CD8-positive, alpha-beta memory T cell (primary cell): Measurements from ENCODE around the gene TMEM101. TPM values are rescaled to one million over a fixed set of nuclear protein-coding genes. Genes with fewer than 3 reads are reported as not detected.
"Not testable (repeated sequence)": the region's sequence is repeated elsewhere in the genome, so short reads cannot be mapped to it uniquely, and the experiment has no call there.

Experiments
- CTCF ChIA-PET: fragments of 350-600 bp; sonication (Branson Sonifier 250); formaldehyde crosslinking; loops from one replicate; lab custom pipeline; 2021; ENCODE audit warnings: antibody characterized with exemption; lab: Charles Lee
- POLR2A ChIA-PET: fragments of 350-600 bp; sonication (Branson Sonifier 250); formaldehyde crosslinking; loops from one replicate; lab custom pipeline; 2021; ENCODE audit warnings: antibody characterized with exemption; lab: Charles Lee
- DNase-seq, 5 donors: peaks; one replicate each; pipeline versions ENCODE4 v3.0.0 to v3.0.0-alpha.2; 2020 to 2022; ENCODE audit warnings: mixed read lengths in 1 of 5
- H3K27ac ChIP-seq: one replicate; pipeline ENCODE4 v1.7.0; 2013; ENCODE audit warnings: low read depth, mild to moderate bottlenecking, low read length, moderate library complexity
- H3K27me3 ChIP-seq: 2 replicates; pipeline ENCODE4 v1.7.0; 2013; ENCODE audit warnings: low read length, mild to moderate bottlenecking; ENCODE audit not compliant: insufficient read depth, poor library complexity, severe bottlenecking
- H3K36me3 ChIP-seq: 2 replicates; pipeline ENCODE4 v1.7.0; 2013; ENCODE audit warnings: mild to moderate bottlenecking, low read length, moderate library complexity; ENCODE audit not compliant: insufficient read depth
- H3K4me1 ChIP-seq: 2 replicates; pipeline ENCODE4 v1.7.0; 2013; ENCODE audit warnings: mild to moderate bottlenecking, low read length, moderate library complexity; ENCODE audit not compliant: insufficient read depth
- H3K4me3 ChIP-seq: 2 replicates; pipeline ENCODE4 v1.7.0; 2013; ENCODE audit warnings: mild to moderate bottlenecking, low read length
- H3K9me3 ChIP-seq: 2 replicates; pipeline ENCODE4 v1.7.0; 2013; ENCODE audit warnings: mild to moderate bottlenecking, low read length
- H3K27ac Mint-ChIP-seq, 8 donors: one replicate each; pipeline ENCODE4 v1.8.0; 2020 to 2021; ENCODE audit warnings: mixed read lengths in 8 of 8, mild to moderate bottlenecking in 6 of 8, inconsistent platforms in 3 of 8, moderate library complexity in 3 of 8
- H3K27me3 Mint-ChIP-seq, 2 donors: one replicate each; pipeline ENCODE4 v1.8.0; 2020 to 2021; ENCODE audit warnings: mixed read lengths in 2 of 2, mild to moderate bottlenecking in 1 of 2, moderate library complexity in 1 of 2
- H3K36me3 Mint-ChIP-seq, 3 donors: one replicate each; pipeline ENCODE4 v1.8.0; 2020 to 2021; ENCODE audit warnings: mixed read lengths in 3 of 3, inconsistent platforms in 1 of 3, mild to moderate bottlenecking in 1 of 3
- H3K4me1 Mint-ChIP-seq, 3 donors: one replicate each; pipeline ENCODE4 v1.8.0; 2020 to 2021; ENCODE audit warnings: mixed read lengths in 3 of 3, inconsistent platforms in 1 of 3, mild to moderate bottlenecking in 1 of 3
- H3K4me3 Mint-ChIP-seq, 7 donors: one replicate each; pipeline ENCODE4 v1.8.0; 2020 to 2021; ENCODE audit warnings: mixed read lengths in 7 of 7, mild to moderate bottlenecking in 6 of 7, moderate library complexity in 4 of 7, inconsistent platforms in 2 of 7
- H3K9me3 Mint-ChIP-seq, 5 donors: one replicate each; pipeline ENCODE4 v1.8.0; 2020 to 2022; ENCODE audit warnings: mixed read lengths in 5 of 5, mild to moderate bottlenecking in 3 of 5, moderate library complexity in 2 of 5, inconsistent platforms in 1 of 5
- polyA plus RNA-seq: library from polyadenylated mRNA; unstranded; fragments of 300-500 nt; fragmentation: Illumina TruSeq; gene quantifications from one replicate; pipeline ENCODE4 v1.2.3, GENCODE V29; 2021
- total RNA-seq, 2 experiments: library from RNA; stranded (reverse); gene quantifications; one replicate each; pipeline ENCODE4 v1.2.3, GENCODE V29; 2021

Gene TMEM101
- total and polyA plus RNA-seq, 3 experiments from 2014 or later = 28.8 to 36.0 (median 32.5) TPM

- no peak overlapping the region for H3K27ac ChIP-seq
- Mint-ChIP-seq H3K27ac (no peak overlapping the region), H3K9me3 (no peaks in the 10 kb centered on the region), H3K27me3 (no peaks in the 10 kb centered on the region), H3K36me3 (peaks cover 6 to 58% (median 7%) of the 10 kb centered on the region in 3 donors), H3K4me1 (peaks cover 13 to 24% (median 15%) of the 10 kb centered on the region in 3 donors), H3K4me3 (no peak overlapping the region)
- H3K36me3 ChIP-seq = peaks cover 18% of the 10 kb centered on the region
- no peaks in the 10 kb centered on the region for H3K27me3 ChIP-seq
- H3K4me3 ChIP-seq = no peak overlapping the region
- no peaks in the 10 kb centered on the region for H3K4me1 ChIP-seq
- no peak for DNase-seq
- ChIA-PET CTCF (no interaction called here), POLR2A (no interaction called here)
- H3K9me3 ChIP-seq = no peaks in the 10 kb centered on the region
Measured at GRCh38 chr17:44037471-44037870, 22.7 kb upstream of the TMEM101 start.

GRCh38 chr17:44034688-44035087, 19.9 kb upstream of the TMEM101 start:
- CTCF ChIA-PET, DNase-seq, H3K4me1 ChIP-seq, H3K27ac Mint-ChIP-seq, H3K27ac ChIP-seq, POLR2A ChIA-PET, H3K9me3 ChIP-seq, H3K4me1 Mint-ChIP-seq, H3K4me3 Mint-ChIP-seq, H3K4me3 ChIP-seq, H3K27me3 ChIP-seq, H3K27me3 Mint-ChIP-seq, H3K9me3 Mint-ChIP-seq: not testable (repeated sequence)
- peaks cover 18% of the 10 kb centered on the region for H3K36me3 ChIP-seq
- peaks cover 6 to 62% (median 6%) of the 10 kb centered on the region in 3 donors for H3K36me3 Mint-ChIP-seq

GRCh38 chr17:44033861-44034408, 19.2 kb upstream of the TMEM101 start:
- CTCF ChIA-PET = no interaction called here
- Histone ChIP-seq H3K9me3 (no peaks in the 10 kb centered on the region), H3K36me3 (peaks cover 18% of the 10 kb centered on the region), H3K27me3 (no peaks in the 10 kb centered on the region), H3K4me1 (no peaks in the 10 kb centered on the region), H3K4me3 (no peak overlapping the region), H3K27ac (no peak overlapping the region)
- POLR2A ChIA-PET = no interaction called here
- H3K27ac Mint-ChIP-seq = peak overlapping the region in 2 of 8 donors; percentile 47 to 82
- no peaks in the 10 kb centered on the region for H3K9me3 Mint-ChIP-seq
- no peaks in the 10 kb centered on the region for H3K27me3 Mint-ChIP-seq
- DNase-seq = no peak
- no peak overlapping the region for H3K4me3 Mint-ChIP-seq
- H3K4me1 Mint-ChIP-seq = peaks cover 3 to 9% (median 4%) of the 10 kb centered on the region in 3 donors
- H3K36me3 Mint-ChIP-seq = peaks cover 4 to 63% (median 6%) of the 10 kb centered on the region in 3 donors

- Mint-ChIP-seq H3K27me3 (no peaks in the 10 kb centered on the region), H3K27ac (peak overlapping the region in 1 of 8 donors; percentile 85), H3K4me1 (peaks cover 3 to 9% (median 4%) of the 10 kb centered on the region in 3 donors), H3K36me3 (peaks cover 4 to 40% (median 6%) of the 10 kb centered on the region in 3 donors), H3K4me3 (no peak overlapping the region), H3K9me3 (no peaks in the 10 kb centered on the region)
- Histone ChIP-seq H3K27ac (no peak overlapping the region), H3K27me3 (no peaks in the 10 kb centered on the region), H3K9me3 (no peaks in the 10 kb centered on the region), H3K4me1 (no peaks in the 10 kb centered on the region), H3K36me3 (no peaks in the 10 kb centered on the region), H3K4me3 (no peak overlapping the region)
- DNase-seq = no peak
- ChIA-PET CTCF (interaction anchor here (1.2 kb wide), 1 partner anchor 150 kb away, joined by 3 read pairs; no protein-coding TSS in a partner anchor), POLR2A (no interaction called here)
Measured at GRCh38 chr17:44030482-44030881, 15.7 kb upstream of the TMEM101 start.

GRCh38 chr17:44029736-44030135, 15.0 kb upstream of the TMEM101 start:
- Mint-ChIP-seq H3K36me3 (peaks cover 4 to 40% (median 6%) of the 10 kb centered on the region in 3 donors), H3K4me3 (no peak overlapping the region), H3K4me1 (peaks cover 3 to 9% (median 4%) of the 10 kb centered on the region in 3 donors), H3K27me3 (no peaks in the 10 kb centered on the region), H3K27ac (peak overlapping the region in 2 of 8 donors; percentile 10 to 57), H3K9me3 (no peaks in the 10 kb centered on the region)
- no peak overlapping the region for H3K4me3 ChIP-seq
- no peaks in the 10 kb centered on the region for H3K4me1 ChIP-seq
- no peak overlapping the region for H3K27ac ChIP-seq
- DNase-seq = no peak
- ChIA-PET POLR2A (no interaction called here), CTCF (interaction anchor here (1.2 kb wide), 1 partner anchor 149 kb away, joined by 3 read pairs; no protein-coding TSS in a partner anchor)
- no peaks in the 10 kb centered on the region for H3K9me3 ChIP-seq
- H3K27me3 ChIP-seq = no peaks in the 10 kb centered on the region
- no peaks in the 10 kb centered on the region for H3K36me3 ChIP-seq

GRCh38 chr17:44024853-44025252, 10.1 kb upstream of the TMEM101 start:
- Mint-ChIP-seq H3K36me3 (peaks cover 0 to 13% (median 2%) of the 10 kb centered on the region in 3 donors), H3K27me3 (no peaks in the 10 kb centered on the region), H3K4me3 (no peak overlapping the region), H3K27ac (peak overlapping the region in 2 of 8 donors; percentile 7 to 75), H3K4me1 (no peaks in the 10 kb centered on the region), H3K9me3 (no peaks in the 10 kb centered on the region)
- no peak overlapping the region for H3K27ac ChIP-seq
- H3K4me3 ChIP-seq = no peak overlapping the region
- no peaks in the 10 kb centered on the region for H3K9me3 ChIP-seq
- no peak for DNase-seq
- POLR2A ChIA-PET = no interaction called here
- H3K27me3 ChIP-seq = no peaks in the 10 kb centered on the region
- H3K4me1 ChIP-seq = no peaks in the 10 kb centered on the region
- CTCF ChIA-PET = interaction anchor here (0.6 kb wide), 1 partner anchor 65 kb away, joined by 3 read pairs; no protein-coding TSS in a partner anchor
- no peaks in the 10 kb centered on the region for H3K36me3 ChIP-seq

- ChIA-PET POLR2A (no interaction called here), CTCF (no interaction called here)
- Histone ChIP-seq H3K4me1 (no peaks in the 10 kb centered on the region), H3K4me3 (no peak overlapping the region), H3K27ac (no peak overlapping the region), H3K36me3 (no peaks in the 10 kb centered on the region), H3K27me3 (no peaks in the 10 kb centered on the region), H3K9me3 (no peaks in the 10 kb centered on the region)
- no peaks in the 10 kb centered on the region for H3K9me3 Mint-ChIP-seq
- H3K27me3 Mint-ChIP-seq = no peaks in the 10 kb centered on the region
- peaks cover 0 to 13% (median 2%) of the 10 kb centered on the region in 3 donors for H3K36me3 Mint-ChIP-seq
- peak overlapping the region in 1 of 8 donors; percentile 7 for H3K27ac Mint-ChIP-seq
- no peak overlapping the region for H3K4me3 Mint-ChIP-seq
- no peak for DNase-seq
- no peaks in the 10 kb centered on the region for H3K4me1 Mint-ChIP-seq
Measured at GRCh38 chr17:44024271-44024663, 9.5 kb upstream of the TMEM101 start.

- Mint-ChIP-seq H3K9me3 (no peaks in the 10 kb centered on the region), H3K36me3 (peaks cover 0 to 11% (median 0%) of the 10 kb centered on the region in 3 donors), H3K27ac (peak overlapping the region in 1 of 8 donors; percentile 86), H3K4me3 (no peak overlapping the region), H3K4me1 (no peaks in the 10 kb centered on the region), H3K27me3 (no peaks in the 10 kb centered on the region)
- Histone ChIP-seq H3K27ac (no peak overlapping the region), H3K36me3 (no peaks in the 10 kb centered on the region), H3K9me3 (no peaks in the 10 kb centered on the region), H3K27me3 (no peaks in the 10 kb centered on the region), H3K4me3 (no peak overlapping the region), H3K4me1 (no peaks in the 10 kb centered on the region)
- CTCF ChIA-PET = interaction anchor here (1.0 kb wide), 1 partner anchor 80 kb away, joined by 3 read pairs; no protein-coding TSS in a partner anchor
- no peak for DNase-seq
- POLR2A ChIA-PET = no interaction called here
Measured at GRCh38 chr17:44023545-44024270, 8.9 kb upstream of the TMEM101 start.
